Measurements from ENCODE around the gene PDIK1L. TPM values are rescaled to one million over a fixed set of nuclear protein-coding genes. Genes with fewer than 3 reads are reported as not detected.

PDIK1L gene
- total and polyA plus RNA-seq, 2 of the 4 experiments (the other 2 are of a cell fraction): 1.4 to 3.0 TPM

DNA sequence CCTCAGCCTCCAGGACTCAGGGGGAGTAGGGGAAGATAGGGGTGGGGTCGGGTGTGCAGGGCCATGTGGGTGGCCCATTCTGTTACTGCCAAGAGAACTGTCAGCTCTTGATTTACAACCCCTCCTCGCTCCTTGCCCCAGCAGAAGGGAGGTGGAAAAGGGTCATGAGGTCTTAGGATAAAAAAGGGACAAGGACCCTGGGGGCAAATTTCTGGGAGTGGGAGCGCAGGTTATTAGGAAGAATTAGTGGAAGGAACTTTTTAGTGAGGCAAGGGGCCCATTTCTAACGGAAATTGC is 48.1 kb downstream of the PDIK1L start:
- intact Hi-C loops (cut with micrococcal nuclease) (no loop called here), in situ Hi-C loops (cut with MboI; ENCODE audit: low sequenced_read_pairs) (no loop called here), dilution Hi-C loops (cut with HindIII; ENCODE audit: low sequenced_read_pairs, unreplicated experiment) (no loop called here)
- no peak overlapping the region for H2BK120ac ChIP-seq (ENCODE audit: low read depth, low read length)
- no peaks in the 10 kb centered on the region for H3K36me3 ChIP-seq (ENCODE audit: control insufficient read depth, insufficient read depth, low read length)
- H3K4me2 ChIP-seq (ENCODE audit: low read depth, low read length): no peak overlapping the region
- no peak overlapping the region for H3K27ac ChIP-seq (ENCODE audit: insufficient read depth, low read length)
- no peak overlapping the region for H2BK20ac ChIP-seq (ENCODE audit: low read depth, low read length)
- H4K20me1 ChIP-seq (ENCODE audit: insufficient read depth, low read length): no peaks in the 10 kb centered on the region
- ChIA-PET POLR2A (ENCODE audit: unreplicated experiment) (no interaction called here), CTCF (no interaction called here)
- no peak overlapping the region for H3K14ac ChIP-seq (replicated peaks; ENCODE audit: low read depth, low read length)
- WGBS, 2 experiments (ENCODE audit: extremely low coverage in 2 of 2, insufficient read length in 1 of 2): 43% methylated on average over 2 of the region's 4 CpGs; no CpG with 5 or more reads in 1 of the 2 experiments
- H3K9me3 ChIP-seq (ENCODE audit: control insufficient read depth, insufficient read depth, low read length): no peaks in the 10 kb centered on the region
- H2AK9ac ChIP-seq (replicated peaks; ENCODE audit: low read depth, low read length, poor library complexity): no peak overlapping the region
- no peak overlapping the region for H2AFZ ChIP-seq (replicated peaks; ENCODE audit: low read length, poor library complexity)
- no TSS peak for BruUV-seq (replicated peaks)
- no peak overlapping the region for H3K9ac ChIP-seq (ENCODE audit: low read depth, low read length)
- no peaks in the 10 kb centered on the region for H3K79me1 ChIP-seq (ENCODE audit: low read depth in 1 of 2, low read length in 2 of 2)
- no peak overlapping the region for H4K91ac ChIP-seq (ENCODE audit: insufficient read depth, low read depth, low read length)
- H3K18ac ChIP-seq (ENCODE audit: low read depth, low read length): no peak overlapping the region
- H3K56ac ChIP-seq (ENCODE audit: extremely low read depth, insufficient read depth, low read length): no peak overlapping the region
- H2BK5ac ChIP-seq (ENCODE audit: low read depth, low read length, poor library complexity, severe bottlenecking): no peak overlapping the region
- H3K4ac ChIP-seq (ENCODE audit: low read depth, low read length): no peak overlapping the region
- H3K27me3 ChIP-seq (ENCODE audit: control insufficient read depth, insufficient read depth, low read length): peaks cover 49% of the 10 kb centered on the region
- H3K23ac ChIP-seq (ENCODE audit: low read depth, low read length): no peak overlapping the region
- no peak overlapping the region for H2BK15ac ChIP-seq (ENCODE audit: low read depth, low read length)
- no peak overlapping the region for H3K4me3 ChIP-seq (ENCODE audit: insufficient read depth, low read depth, low read length)
- DNase-seq (no peak), ATAC-seq (ENCODE audit: low read depth) (no peak)
- no peak overlapping the region for H2AK5ac ChIP-seq (ENCODE audit: low read depth, low read length)
- H4K5ac ChIP-seq (ENCODE audit: low read depth, low read length): no peak overlapping the region
- H4K8ac ChIP-seq (ENCODE audit: low read depth in 2 of 2, low read length in 2 of 2): no peak overlapping the region
- TF ChIP-seq POLR2A (IDR thresholded peaks at IDR 0.05; ENCODE audit: low read depth, low read length): no peak
- no peak for TF ChIP-seq RFX5 (IDR thresholded peaks at IDR 0.05; ENCODE audit: low read depth, low read length)
- no peak for TF ChIP-seq MAZ (IDR thresholded peaks at IDR 0.05; ENCODE audit: borderline replicate concordance, low read depth, low read length)
- TF ChIP-seq FOS (IDR thresholded peaks at IDR 0.05; ENCODE audit: low read depth, low read length): no peak
- no peak for TF ChIP-seq CEBPB (IDR thresholded peaks at IDR 0.05; ENCODE audit: low read depth, low read length)
- TF ChIP-seq, protein P1, sequence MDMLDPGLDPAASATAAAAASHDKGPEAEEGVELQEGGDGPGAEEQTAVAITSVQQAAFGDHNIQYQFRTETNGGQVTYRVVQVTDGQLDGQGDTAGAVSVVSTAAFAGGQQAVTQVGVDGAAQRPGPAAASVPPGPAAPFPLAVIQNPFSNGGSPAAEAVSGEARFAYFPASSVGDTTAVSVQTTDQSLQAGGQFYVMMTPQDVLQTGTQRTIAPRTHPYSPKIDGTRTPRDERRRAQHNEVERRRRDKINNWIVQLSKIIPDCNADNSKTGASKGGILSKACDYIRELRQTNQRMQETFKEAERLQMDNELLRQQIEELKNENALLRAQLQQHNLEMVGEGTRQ (IDR thresholded peaks at IDR 0.05; ENCODE audit: low read depth, low read length): no peak
- no peak for TF ChIP-seq RCOR1 (IDR thresholded peaks at IDR 0.05; ENCODE audit: insufficient replicate concordance, low read length)
- TF ChIP-seq SMC3 (IDR thresholded peaks at IDR 0.05; ENCODE audit: low read depth, low read length): no peak
- no peak for TF ChIP-seq CHD1 (IDR thresholded peaks at IDR 0.05; ENCODE audit: low read depth, low read length)
- TF ChIP-seq, protein P2, sequence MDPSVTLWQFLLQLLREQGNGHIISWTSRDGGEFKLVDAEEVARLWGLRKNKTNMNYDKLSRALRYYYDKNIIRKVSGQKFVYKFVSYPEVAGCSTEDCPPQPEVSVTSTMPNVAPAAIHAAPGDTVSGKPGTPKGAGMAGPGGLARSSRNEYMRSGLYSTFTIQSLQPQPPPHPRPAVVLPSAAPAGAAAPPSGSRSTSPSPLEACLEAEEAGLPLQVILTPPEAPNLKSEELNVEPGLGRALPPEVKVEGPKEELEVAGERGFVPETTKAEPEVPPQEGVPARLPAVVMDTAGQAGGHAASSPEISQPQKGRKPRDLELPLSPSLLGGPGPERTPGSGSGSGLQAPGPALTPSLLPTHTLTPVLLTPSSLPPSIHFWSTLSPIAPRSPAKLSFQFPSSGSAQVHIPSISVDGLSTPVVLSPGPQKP (IDR thresholded peaks at IDR 0.05; ENCODE audit: borderline replicate concordance, low read depth, low read length): no peak
- TF ChIP-seq MXI1 (IDR thresholded peaks at IDR 0.05; ENCODE audit: borderline replicate concordance, low read depth, low read length): no peak
- TF ChIP-seq, protein P3, sequence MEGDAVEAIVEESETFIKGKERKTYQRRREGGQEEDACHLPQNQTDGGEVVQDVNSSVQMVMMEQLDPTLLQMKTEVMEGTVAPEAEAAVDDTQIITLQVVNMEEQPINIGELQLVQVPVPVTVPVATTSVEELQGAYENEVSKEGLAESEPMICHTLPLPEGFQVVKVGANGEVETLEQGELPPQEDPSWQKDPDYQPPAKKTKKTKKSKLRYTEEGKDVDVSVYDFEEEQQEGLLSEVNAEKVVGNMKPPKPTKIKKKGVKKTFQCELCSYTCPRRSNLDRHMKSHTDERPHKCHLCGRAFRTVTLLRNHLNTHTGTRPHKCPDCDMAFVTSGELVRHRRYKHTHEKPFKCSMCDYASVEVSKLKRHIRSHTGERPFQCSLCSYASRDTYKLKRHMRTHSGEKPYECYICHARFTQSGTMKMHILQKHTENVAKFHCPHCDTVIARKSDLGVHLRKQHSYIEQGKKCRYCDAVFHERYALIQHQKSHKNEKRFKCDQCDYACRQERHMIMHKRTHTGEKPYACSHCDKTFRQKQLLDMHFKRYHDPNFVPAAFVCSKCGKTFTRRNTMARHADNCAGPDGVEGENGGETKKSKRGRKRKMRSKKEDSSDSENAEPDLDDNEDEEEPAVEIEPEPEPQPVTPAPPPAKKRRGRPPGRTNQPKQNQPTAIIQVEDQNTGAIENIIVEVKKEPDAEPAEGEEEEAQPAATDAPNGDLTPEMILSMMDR (conservative IDR thresholded peaks at IDR 0.05; ENCODE audit: low read depth, low read length): no peak
- no peak for TF ChIP-seq MAFK (IDR thresholded peaks at IDR 0.05; ENCODE audit: low read depth, low read length)
- TF ChIP-seq RAD21 (IDR thresholded peaks at IDR 0.05; ENCODE audit: low read length): no peak
- no peak for TF ChIP-seq NFE2L2 (IDR thresholded peaks at IDR 0.05; ENCODE audit: low read depth, low read length)
- no peak for TF ChIP-seq BHLHE40 (IDR thresholded peaks at IDR 0.05; ENCODE audit: low read depth, low read length)
- peaks cover 4% of the 10 kb centered on the region for H3K4me1 ChIP-seq (ENCODE audit: control insufficient read depth, insufficient read depth, low read length)
- no peaks in the 10 kb centered on the region for H3K9me1 ChIP-seq (ENCODE audit: insufficient read depth, low read length)

All from IMR-90 (cell line).